ENCODE measurements around the gene NGEF.

Gene NGEF

DNA sequence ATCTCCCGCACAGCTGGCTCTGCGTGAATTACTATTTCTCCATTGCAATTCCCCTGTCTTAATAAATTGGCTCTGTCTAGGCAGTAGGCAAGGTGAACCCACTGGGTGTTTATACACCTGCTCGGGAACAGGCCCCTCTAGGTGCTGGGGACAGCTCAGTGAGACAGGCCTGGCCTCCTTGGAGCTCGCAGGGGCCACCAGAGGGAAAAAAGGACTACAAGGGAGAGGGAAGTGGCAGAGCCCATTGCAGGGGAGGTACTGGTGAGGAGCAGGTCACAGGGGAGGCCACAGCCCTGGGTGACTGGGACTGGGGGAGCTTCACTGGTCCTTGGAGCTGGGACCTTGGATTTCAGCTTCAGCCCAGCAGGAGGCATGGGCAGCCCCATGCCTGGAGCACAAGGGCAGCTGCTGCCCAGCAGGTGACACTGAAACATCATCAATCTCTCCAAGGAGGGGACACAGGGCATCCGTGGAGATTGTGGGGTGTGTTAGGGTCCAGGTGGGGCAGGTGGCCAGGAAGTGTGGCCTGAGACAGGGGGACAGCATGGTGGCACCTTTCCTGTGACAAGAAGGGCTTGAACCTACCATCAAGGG is 31.2 kb downstream of the NGEF start:
- Mint-ChIP-seq H3K4me1 (no peaks in the 10 kb centered on the region), H3K27me3 (peaks cover 26% of the 10 kb centered on the region), H3K9me3 (peaks cover 4% of the 10 kb centered on the region), H3K36me3 (no peaks in the 10 kb centered on the region), H3K27ac (no peak overlapping the region), H3K4me3 (no peak overlapping the region)
- no peak for DNase-seq
- CTCF ChIA-PET, result no interaction called here

DNA sequence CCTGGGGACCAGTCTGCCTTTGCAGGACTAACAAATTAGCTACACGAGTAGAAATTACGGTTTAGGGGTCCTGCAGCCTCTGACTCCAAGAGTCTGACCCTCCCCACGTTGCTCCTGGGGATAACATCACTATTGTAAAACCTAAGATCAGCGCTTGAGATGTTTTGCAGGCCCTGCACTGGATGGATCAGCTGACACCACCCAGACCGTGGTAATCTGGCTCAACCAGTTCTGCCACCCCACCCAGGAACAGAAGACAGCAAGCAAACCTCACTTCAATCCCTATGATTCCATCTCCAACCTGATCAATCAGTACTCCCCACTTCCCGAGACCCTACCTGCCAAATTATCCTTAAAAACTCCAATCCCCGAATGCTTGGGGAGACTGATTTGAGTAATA is 31.7 kb downstream of the NGEF start:
- CTCF ChIA-PET, result no interaction called here
- peaks cover 4% of the 10 kb centered on the region for H3K9me3 Mint-ChIP-seq
- H3K4me3 Mint-ChIP-seq, result no peak overlapping the region
- H3K36me3 Mint-ChIP-seq, result no peaks in the 10 kb centered on the region
- H3K27me3 Mint-ChIP-seq, result peaks cover 30% of the 10 kb centered on the region
- DNase-seq, result no peak
- no peak overlapping the region for H3K27ac Mint-ChIP-seq
- no peaks in the 10 kb centered on the region for H3K4me1 Mint-ChIP-seq

GRCh38 chr2:232980683-232981082 is 32.4 kb downstream of the NGEF start:
- DNase-seq, result no peak
- peaks cover 37% of the 10 kb centered on the region for H3K27me3 Mint-ChIP-seq
- H3K9me3 Mint-ChIP-seq, result no peaks in the 10 kb centered on the region
- H3K4me1 Mint-ChIP-seq, result no peaks in the 10 kb centered on the region
- H3K36me3 Mint-ChIP-seq, result no peaks in the 10 kb centered on the region
- CTCF ChIA-PET, result no interaction called here
- no peak overlapping the region for H3K27ac Mint-ChIP-seq
- no peak overlapping the region for H3K4me3 Mint-ChIP-seq

DNA sequence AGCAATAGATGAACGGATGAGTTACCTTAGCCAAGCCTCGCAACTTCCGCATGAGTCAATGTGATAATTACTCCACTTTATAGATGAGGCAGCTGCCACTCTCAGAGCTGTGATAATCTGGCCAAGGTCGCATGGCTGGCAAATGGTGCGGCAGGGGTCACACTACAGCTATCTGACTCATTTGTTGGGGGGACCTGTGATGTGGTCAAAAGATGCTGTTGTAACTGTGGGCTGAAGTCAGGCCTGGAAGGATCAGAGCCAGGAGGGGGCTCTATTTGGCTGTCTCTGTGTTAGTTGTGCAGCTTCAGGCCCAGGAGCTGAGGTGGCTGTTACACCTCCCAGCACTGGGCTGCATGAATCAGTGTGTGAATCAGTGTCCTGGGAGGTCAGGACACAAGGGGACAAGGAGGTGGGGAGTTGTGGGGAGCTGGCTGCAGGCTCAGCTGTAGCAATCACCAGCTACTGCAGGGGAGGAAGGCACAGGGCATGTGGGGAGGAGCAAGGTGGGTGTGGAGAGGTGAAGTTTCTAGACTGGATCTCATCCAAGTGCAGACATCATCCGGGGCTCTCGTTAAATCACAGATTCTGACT is 33.1 kb downstream of the NGEF start:
- Mint-ChIP-seq H3K9me3 (no peaks in the 10 kb centered on the region), H3K27me3 (peaks cover 38% of the 10 kb centered on the region), H3K36me3 (no peaks in the 10 kb centered on the region), H3K4me3 (no peak overlapping the region), H3K27ac (no peak overlapping the region), H3K4me1 (no peaks in the 10 kb centered on the region)
- DNase-seq, result no peak
- CTCF ChIA-PET, result interaction anchor here (0.6 kb wide), 1 partner anchor 169 kb away, joined by 3 read pairs; no protein-coding TSS in a partner anchor

DNA sequence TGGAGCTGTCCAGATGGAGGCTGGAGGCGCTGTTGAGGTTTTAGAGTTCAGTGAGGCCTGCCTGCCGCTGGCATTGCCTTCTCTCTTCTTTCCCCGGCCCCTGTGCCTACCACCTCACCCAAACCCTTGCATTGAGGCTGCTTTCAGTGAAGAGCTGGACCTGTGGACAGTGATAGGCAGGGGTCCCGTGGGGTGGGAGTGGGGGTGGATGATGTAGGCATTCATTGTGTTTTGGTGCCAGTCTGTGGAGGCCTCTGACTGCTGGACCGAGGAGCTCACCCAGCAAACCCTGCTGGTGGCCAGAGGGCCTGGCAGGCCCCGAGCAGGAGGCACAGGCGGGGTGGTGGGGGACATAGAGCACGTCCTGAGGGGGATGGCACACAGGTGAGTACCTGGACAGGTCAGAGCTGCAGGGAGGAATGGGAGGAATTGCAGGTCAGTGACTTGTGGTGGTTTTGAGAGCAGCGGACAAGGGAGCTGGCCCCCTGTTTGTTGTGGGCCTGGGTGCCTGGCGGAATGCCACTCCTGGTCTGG is 35.6 kb downstream of the NGEF start:
- Mint-ChIP-seq H3K36me3 (no peaks in the 10 kb centered on the region), H3K27me3 (peaks cover 29% of the 10 kb centered on the region), H3K9me3 (no peaks in the 10 kb centered on the region), H3K4me3 (no peak overlapping the region), H3K27ac (no peak overlapping the region), H3K4me1 (no peaks in the 10 kb centered on the region)
- CTCF ChIA-PET, result no interaction called here
- DNase-seq, result no peak

GRCh38 chr2:232976666-232977437 is 36.2 kb downstream of the NGEF start:
- CTCF ChIA-PET, result no interaction called here
- no peak overlapping the region for H3K27ac Mint-ChIP-seq

DNA sequence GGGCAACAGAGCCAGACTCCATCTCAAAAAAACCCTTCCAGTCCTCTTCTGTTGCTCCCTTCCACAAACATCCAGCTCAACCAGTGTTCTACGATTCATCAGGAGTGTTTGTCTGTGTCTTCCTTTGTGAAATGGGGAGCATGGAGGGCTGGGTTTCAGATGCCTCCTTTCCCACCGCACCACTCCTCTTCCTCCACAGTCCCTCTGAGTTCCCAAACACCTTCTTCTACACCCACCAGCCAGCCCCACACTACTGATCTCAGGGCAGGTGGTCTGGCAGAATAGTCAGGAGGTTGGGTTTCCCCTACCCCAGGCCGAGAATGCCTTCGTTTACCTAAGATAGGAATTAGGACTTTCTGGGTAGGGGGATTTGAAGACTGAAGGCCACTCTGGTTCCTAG is 36.9 kb downstream of the NGEF start:
- CTCF ChIA-PET, result no interaction called here
- peak overlapping the region; percentile 49 for H3K27ac Mint-ChIP-seq

More at GRCh38 chr2:232976666-232977437, 36.2 kb downstream of the NGEF start:
- Mint-ChIP-seq H3K27me3 (peaks cover 29% of the 10 kb centered on the region), H3K36me3 (no peaks in the 10 kb centered on the region), H3K4me3 (no peak overlapping the region), H3K9me3 (no peaks in the 10 kb centered on the region), H3K4me1 (no peaks in the 10 kb centered on the region)
- no peak for DNase-seq

DNA sequence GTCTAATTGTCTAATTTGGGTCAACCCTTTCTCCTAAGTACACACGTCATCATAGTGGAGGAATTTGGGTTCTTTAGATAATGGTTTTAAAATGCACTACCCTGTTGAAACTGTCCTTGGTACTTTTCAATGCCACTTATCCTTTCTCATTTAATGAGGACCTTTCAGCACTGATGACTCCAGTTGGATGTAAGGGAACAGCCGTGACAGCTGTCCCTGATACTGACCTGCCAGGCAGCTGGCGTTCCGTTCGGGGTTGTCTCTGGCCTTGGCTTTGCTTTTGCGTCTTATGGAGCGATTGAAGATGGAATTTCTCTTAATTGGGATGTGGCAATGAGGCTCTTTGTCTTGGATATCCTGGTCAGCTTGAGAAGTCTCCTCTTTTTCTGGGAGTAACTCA is 38.7 kb downstream of the NGEF start:
- Mint-ChIP-seq H3K4me3 (no peak overlapping the region), H3K9me3 (no peaks in the 10 kb centered on the region), H3K27ac (no peak overlapping the region), H3K36me3 (no peaks in the 10 kb centered on the region), H3K4me1 (no peaks in the 10 kb centered on the region), H3K27me3 (peaks cover 25% of the 10 kb centered on the region)
- DNase-seq, result no peak
- CTCF ChIA-PET, result no interaction called here

More for the DNA sequence above, 36.9 kb downstream of the NGEF start:
- Mint-ChIP-seq H3K9me3 (no peaks in the 10 kb centered on the region), H3K4me3 (no peak overlapping the region), H3K4me1 (no peaks in the 10 kb centered on the region), H3K36me3 (no peaks in the 10 kb centered on the region), H3K27me3 (peaks cover 29% of the 10 kb centered on the region)
- no peak for DNase-seq

DNA sequence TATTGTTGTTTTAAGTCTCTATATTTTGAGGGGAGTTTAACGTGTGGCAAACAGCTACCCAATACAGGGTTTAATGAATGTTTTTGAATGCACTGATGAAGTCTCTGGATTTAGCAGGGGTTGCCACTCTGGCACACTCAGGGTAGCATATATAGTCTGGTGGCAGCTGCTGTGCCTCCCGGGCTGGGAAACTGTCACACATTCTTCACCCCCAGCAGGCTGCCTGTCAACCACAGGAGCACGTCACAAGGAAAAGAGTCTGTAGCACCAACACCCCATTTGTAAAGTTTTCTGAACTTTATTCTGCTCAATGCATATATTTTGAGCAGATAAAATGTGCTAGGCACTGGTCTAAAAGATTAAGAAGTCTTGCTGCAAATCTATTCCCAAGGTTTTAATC is 39.3 kb downstream of the NGEF start:
- Mint-ChIP-seq H3K4me1 (no peaks in the 10 kb centered on the region), H3K27ac (no peak overlapping the region), H3K4me3 (no peak overlapping the region), H3K9me3 (no peaks in the 10 kb centered on the region), H3K36me3 (no peaks in the 10 kb centered on the region), H3K27me3 (peaks cover 25% of the 10 kb centered on the region)
- CTCF ChIA-PET, result no interaction called here
- DNase-seq, result no peak

DNA sequence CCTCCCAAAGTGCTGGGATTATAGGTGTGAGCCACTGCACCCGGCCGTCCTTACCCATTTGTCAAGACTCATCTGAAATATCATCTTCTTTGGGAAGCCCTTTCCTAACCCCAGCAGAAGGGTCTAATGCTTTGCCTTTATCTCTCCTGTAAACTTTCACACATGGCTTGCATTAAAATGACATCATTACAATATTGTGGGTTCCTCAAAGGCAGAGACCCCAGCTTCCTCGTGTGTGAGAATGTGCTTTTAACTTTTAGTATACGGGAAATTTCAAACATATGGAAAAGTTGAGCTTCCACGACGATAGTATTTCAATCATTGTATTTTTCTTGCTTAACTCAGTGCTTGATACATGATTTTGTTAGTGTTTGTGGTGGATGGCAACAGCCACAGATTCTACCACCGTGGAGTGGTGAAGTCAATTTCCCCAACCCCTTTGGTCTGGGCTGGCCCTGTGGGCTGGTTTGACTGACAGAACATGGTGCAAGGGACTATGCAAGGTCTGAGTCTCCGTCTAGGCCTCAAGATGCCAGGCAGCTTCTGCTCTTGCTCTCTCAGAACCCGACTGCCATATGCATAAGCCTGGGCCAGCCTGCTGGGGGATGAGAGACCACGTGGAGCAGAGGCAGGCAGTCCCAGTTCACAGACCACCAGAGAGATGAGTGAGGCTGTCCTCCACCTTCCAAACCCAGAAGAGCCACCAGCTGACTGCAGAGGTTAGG is 39.9 kb downstream of the NGEF start:
- peaks cover 25% of the 10 kb centered on the region for H3K27me3 Mint-ChIP-seq
- CTCF ChIA-PET, result no interaction called here
- H3K27ac Mint-ChIP-seq, result no peak overlapping the region
- no peaks in the 10 kb centered on the region for H3K9me3 Mint-ChIP-seq
- no peaks in the 10 kb centered on the region for H3K36me3 Mint-ChIP-seq
- no peak overlapping the region for H3K4me3 Mint-ChIP-seq
- H3K4me1 Mint-ChIP-seq, result no peaks in the 10 kb centered on the region
- DNase-seq, result no peak

- H3K4me3 Mint-ChIP-seq, result no peak overlapping the region
- H3K27ac Mint-ChIP-seq, result no peak overlapping the region
- CTCF ChIA-PET, result no interaction called here
- H3K36me3 Mint-ChIP-seq, result no peaks in the 10 kb centered on the region
- H3K9me3 Mint-ChIP-seq, result no peaks in the 10 kb centered on the region
- peaks cover 18% of the 10 kb centered on the region for H3K27me3 Mint-ChIP-seq
- DNase-seq, result no peak
- no peaks in the 10 kb centered on the region for H3K4me1 Mint-ChIP-seq
Observed at GRCh38 chr2:232971744-232972143, 41.3 kb downstream of the NGEF start.

- CTCF ChIA-PET, result no interaction called here
- H3K4me1 Mint-ChIP-seq, result no peaks in the 10 kb centered on the region
- DNase-seq, result no peak
- peaks cover 13% of the 10 kb centered on the region for H3K27me3 Mint-ChIP-seq
- no peaks in the 10 kb centered on the region for H3K9me3 Mint-ChIP-seq
- H3K27ac Mint-ChIP-seq, result no peak overlapping the region
- no peak overlapping the region for H3K4me3 Mint-ChIP-seq
- H3K36me3 Mint-ChIP-seq, result no peaks in the 10 kb centered on the region
Observed at GRCh38 chr2:232970051-232970450, 43.0 kb downstream of the NGEF start.

- H3K9me3 Mint-ChIP-seq, result no peaks in the 10 kb centered on the region
- H3K27ac Mint-ChIP-seq, result no peak overlapping the region
- peaks cover 10% of the 10 kb centered on the region for H3K27me3 Mint-ChIP-seq
- no peak overlapping the region for H3K4me3 Mint-ChIP-seq
- no peaks in the 10 kb centered on the region for H3K4me1 Mint-ChIP-seq
- no peak for DNase-seq
- CTCF ChIA-PET, result no interaction called here
- H3K36me3 Mint-ChIP-seq, result no peaks in the 10 kb centered on the region
Observed at GRCh38 chr2:232967474-232967873, 45.6 kb downstream of the NGEF start.

DNA sequence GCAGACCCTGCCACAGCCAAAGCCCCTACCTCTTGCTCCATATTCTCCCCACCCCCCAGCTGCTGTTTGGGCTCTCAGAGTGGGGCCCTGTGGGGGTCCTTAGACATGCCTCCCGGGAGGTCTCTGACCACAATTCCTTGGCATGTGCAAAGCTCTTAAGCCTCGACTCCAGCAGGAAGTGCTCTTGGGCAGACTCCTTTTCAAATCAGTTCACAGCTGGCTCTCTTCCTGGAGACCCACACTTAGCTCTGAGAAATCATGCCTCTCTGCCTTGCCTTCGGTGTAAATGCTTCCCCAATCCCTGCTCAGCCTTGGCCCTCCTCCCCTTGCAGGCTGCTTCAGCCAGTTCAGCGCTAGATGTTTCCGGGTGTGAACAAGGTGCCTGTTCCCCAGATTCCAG is 46.9 kb downstream of the NGEF start:
- no peak for DNase-seq
- H3K4me1 Mint-ChIP-seq, result no peaks in the 10 kb centered on the region
- no peaks in the 10 kb centered on the region for H3K36me3 Mint-ChIP-seq
- no peak overlapping the region for H3K27ac Mint-ChIP-seq
- H3K27me3 Mint-ChIP-seq, result peaks cover 11% of the 10 kb centered on the region
- no peaks in the 10 kb centered on the region for H3K9me3 Mint-ChIP-seq
- CTCF ChIA-PET, result no interaction called here
- H3K4me3 Mint-ChIP-seq, result no peak overlapping the region

Measured in activated naive CD4-positive, alpha-beta T cell treated with anti-CD3 and anti-CD28 coated beads, Interleukin-2, amount 10 ng/mL, durations not matched to agents 7 days and 5 days (primary cell).